Posterior vena cava (tissue), 2 donors: ENCODE measurements around the gene DEFB108B. TPM values are rescaled to one million over a fixed set of nuclear protein-coding genes. Genes with fewer than 3 reads are reported as not detected.

Source experiments
- total RNA-seq, 2 donors: library from RNA; stranded (reverse); fragmentation: NEBNext Ultra II Directional; extraction: Animal tissue kit (Norgen Biotek cat#: 25700); gene quantifications; one replicate each; pipeline ENCODE4 v1.2.1, GENCODE V29; 2021
- donor health status: DM: yes; HTN: yes; CAD: no.
- donor health status: DM: yes; HTN: yes; CAD: no.

The DEFB108B gene
- total RNA-seq, 2 donors from 2014 or later = not detected

Other genes starting within 250 kb of the DEFB108B start
- gene DEFB131B, start 45.3 kb downstream of the DEFB108B start, total RNA-seq = not detected
- gene XNDC1N, start 95.4 kb downstream of the DEFB108B start, total RNA-seq = 1 to 10 TPM; 4.0 to 4.6 TPM
- 10 to 100 TPM; 27.4 to 29.0 TPM for gene RNF121, start 95.8 kb downstream of the DEFB108B start, total RNA-seq
- gene IL18BP, start 165.7 kb downstream of the DEFB108B start, total RNA-seq = 10 to 100 TPM; 11.3 to 13.0 TPM
- 100 to 1,000 TPM; 129 to 143 TPM for gene NUMA1, start 247.3 kb downstream of the DEFB108B start, total RNA-seq
- gene LRRC51, start 247.7 kb downstream of the DEFB108B start, total RNA-seq = 1 to 10 TPM; 6.0 to 6.9 TPM